ENCODE results near the gene GIPC2.
"Not testable (repeated sequence)": the region's sequence is repeated elsewhere in the genome, so short reads cannot be mapped to it uniquely, and the experiment has no call there.

The GIPC2 gene

GRCh38 chr1:78038071-78038470 is 7.7 kb upstream of the GIPC2 start:
- DNase-seq, result no peak

GRCh38 chr1:78038491-78038939 is 7.3 kb upstream of the GIPC2 start:
- DNase-seq, result no peak

- peak; percentile 39 for DNase-seq
Measured at GRCh38 chr1:78040484-78041089, 5.2 kb upstream of the GIPC2 start.

GRCh38 chr1:78043436-78043835 is 2.3 kb upstream of the GIPC2 start:
- no peak for DNase-seq

- no peak for DNase-seq
Measured at GRCh38 chr1:78044796-78045562, 787 bp upstream of the GIPC2 start.

- DNase-seq, result no peak
Measured at GRCh38 chr1:78045563-78045925, 222 bp upstream of the GIPC2 start.

- DNase-seq, result no peak
Measured at GRCh38 chr1:78047106-78047505, 1.3 kb downstream of the GIPC2 start.

GRCh38 chr1:78047631-78048030 is 1.9 kb downstream of the GIPC2 start:
- no peak for DNase-seq

GRCh38 chr1:78048446-78048845 is 2.7 kb downstream of the GIPC2 start:
- DNase-seq, result peak; percentile 17

GRCh38 chr1:78049396-78049795 is 3.6 kb downstream of the GIPC2 start:
- no peak for DNase-seq

- no peak for DNase-seq
Measured at GRCh38 chr1:78051005-78051404, 5.2 kb downstream of the GIPC2 start.

- DNase-seq, result peak; percentile 76
Measured at GRCh38 chr1:78052685-78053405, 7.1 kb downstream of the GIPC2 start.

- no peak for DNase-seq
Measured at GRCh38 chr1:78053498-78053897, 7.7 kb downstream of the GIPC2 start.

- DNase-seq, result peak; percentile 43
Measured at GRCh38 chr1:78054559-78054958, 8.8 kb downstream of the GIPC2 start.

GRCh38 chr1:78054972-78055371 is 9.2 kb downstream of the GIPC2 start:
- peak; percentile 43 for DNase-seq

- DNase-seq, result peak; percentile 32
Measured at GRCh38 chr1:78055565-78056132, 9.9 kb downstream of the GIPC2 start.

- DNase-seq, result no peak
Measured at GRCh38 chr1:78058670-78059069, 12.9 kb downstream of the GIPC2 start.

GRCh38 chr1:78060857-78061563 is 15.2 kb downstream of the GIPC2 start:
- DNase-seq, result peak; percentile 41

- DNase-seq, result no peak
Measured at GRCh38 chr1:78061825-78062523, 16.2 kb downstream of the GIPC2 start.

GRCh38 chr1:78064886-78065285 is 19.1 kb downstream of the GIPC2 start:
- not testable (repeated sequence) for DNase-seq

- DNase-seq, result no peak
Measured at GRCh38 chr1:78068681-78069283, 23.0 kb downstream of the GIPC2 start.

GRCh38 chr1:78069784-78070183 is 24.0 kb downstream of the GIPC2 start:
- no peak for DNase-seq

Measured in OCI-M1 (cell line).